HG03575 (cell line): ENCODE results near the gene FEM1C.

Experiments used
- ATAC-seq: cut with Tn5 transposase; IDR thresholded peaks from one replicate; pipeline ENCODE4 v1.9.1; 2021; ENCODE audit not compliant: unreplicated experiment, insufficient number of reproducible peaks, low FRiP score; ENCODE audit errors: extremely low read depth

The FEM1C gene

GRCh38 chr5:115544436-115545350 is at the start of gene FEM1C:
FEM1C (minus strand) TSS chr5:115544775; CDS start chr5:115543493, 1,282 bp downstream.
- ATAC-seq, result peak; percentile 87

DNA sequence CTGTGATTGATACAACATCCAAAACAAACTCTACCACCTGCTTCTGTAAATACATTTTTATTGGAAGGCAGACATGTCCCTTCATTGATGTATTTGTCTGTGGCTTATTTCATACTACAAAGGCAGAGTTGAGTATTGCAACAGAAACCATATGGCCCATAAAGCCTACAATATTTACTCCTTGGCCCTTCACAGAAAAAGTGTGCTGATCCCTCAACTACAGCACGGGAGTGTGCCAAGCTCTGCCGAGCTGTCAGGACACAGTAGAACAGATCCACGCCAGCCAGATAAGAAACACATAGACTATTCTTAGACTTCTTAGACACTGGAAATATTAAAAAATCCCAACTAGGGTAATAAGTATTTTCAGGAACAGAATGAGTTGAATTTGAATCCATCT is 44.5 kb upstream of the FEM1C start:
- ATAC-seq, result no peak

GRCh38 chr5:115588640-115589039 is 44.1 kb upstream of the FEM1C start:
- no peak for ATAC-seq

GRCh38 chr5:115586525-115587146 is 42.1 kb upstream of the FEM1C start:
- ATAC-seq, result no peak

DNA sequence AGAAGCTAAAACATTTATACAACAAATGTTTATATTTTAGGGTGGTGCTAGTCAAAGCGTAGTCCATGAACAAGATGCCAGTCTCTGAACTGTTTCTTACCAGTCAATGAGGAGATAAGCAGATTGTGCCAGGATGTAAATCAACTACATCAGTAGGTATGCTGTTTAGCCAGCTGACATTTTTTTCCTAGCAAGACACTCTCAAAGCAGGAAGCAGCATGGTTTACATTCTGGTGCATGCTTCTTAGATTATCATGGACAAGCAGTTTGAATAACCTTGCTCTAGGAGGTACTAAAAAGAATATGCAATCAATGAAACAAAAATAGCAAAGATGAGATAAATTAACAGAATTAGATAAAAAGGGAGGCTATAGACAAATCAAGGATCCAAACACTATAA is 40.7 kb upstream of the FEM1C start:
- no peak for ATAC-seq

DNA sequence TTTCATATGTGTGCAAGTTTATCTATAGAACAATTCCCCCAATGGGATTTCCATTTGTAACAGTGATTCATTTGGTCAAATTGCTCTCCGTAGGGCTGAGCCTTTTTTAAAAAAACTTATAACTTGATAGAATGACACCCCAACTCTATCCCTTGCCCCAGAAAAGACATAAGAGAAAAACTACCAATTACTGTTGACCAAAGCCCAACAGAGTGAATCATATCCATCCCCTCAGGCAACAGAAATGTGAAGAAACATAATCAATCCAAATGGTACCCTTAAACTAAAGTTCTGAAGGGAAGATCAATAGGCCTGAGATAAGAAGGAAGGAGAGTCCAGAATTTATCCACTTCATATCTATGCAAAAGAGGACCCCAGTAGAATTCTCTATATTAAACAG is 39.9 kb upstream of the FEM1C start:
- no peak for ATAC-seq

- ATAC-seq, result no peak
These were observed 38.9 kb upstream of the FEM1C start for GRCh38 chr5:115583474-115583873.

GRCh38 chr5:115580941-115581340 is 36.4 kb upstream of the FEM1C start:
- ATAC-seq, result no peak

DNA sequence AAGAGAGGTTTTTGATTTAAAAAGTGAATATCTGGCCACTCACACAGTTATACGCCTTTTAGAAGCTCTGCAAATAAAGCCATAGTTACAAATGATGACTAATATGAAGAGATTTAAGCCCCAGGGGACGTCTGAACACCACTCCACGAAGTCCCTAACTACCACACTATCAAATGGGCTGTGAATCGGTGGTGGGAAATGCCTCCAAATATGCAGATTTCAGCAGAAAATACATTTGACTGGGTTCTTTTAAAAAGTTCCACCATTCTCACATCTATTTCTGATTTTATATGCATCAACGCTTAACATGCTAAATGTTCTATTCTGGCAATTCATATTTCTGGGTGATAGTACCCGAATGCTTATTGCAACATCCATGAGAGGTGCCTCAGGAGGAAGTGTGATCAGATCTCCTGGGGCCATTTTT is 35.2 kb upstream of the FEM1C start:
- ATAC-seq, result no peak

DNA sequence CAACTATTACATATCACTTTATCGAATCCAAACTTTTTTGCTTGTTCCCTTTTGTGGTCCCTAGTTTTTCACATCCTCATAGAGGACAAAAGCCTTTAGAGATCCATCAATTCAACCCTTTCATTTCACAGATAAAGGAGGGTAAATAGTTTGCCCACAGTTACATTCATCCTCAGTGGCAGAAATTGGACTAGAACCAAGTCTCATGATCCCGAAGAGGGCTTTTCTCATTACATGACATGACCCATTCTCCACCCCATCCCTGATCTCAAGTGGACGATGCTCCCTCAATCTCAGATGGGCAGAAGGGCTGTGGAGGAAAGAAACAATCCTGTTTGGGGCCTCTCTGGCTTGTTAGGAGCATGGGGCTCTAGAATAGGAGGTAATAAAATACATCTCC is 34.6 kb upstream of the FEM1C start:
- no peak for ATAC-seq

GRCh38 chr5:115578657-115579056 is 34.1 kb upstream of the FEM1C start:
- peak; percentile 52 for ATAC-seq

- no peak for ATAC-seq
These were observed 33.2 kb upstream of the FEM1C start for GRCh38 chr5:115577741-115578140.

DNA sequence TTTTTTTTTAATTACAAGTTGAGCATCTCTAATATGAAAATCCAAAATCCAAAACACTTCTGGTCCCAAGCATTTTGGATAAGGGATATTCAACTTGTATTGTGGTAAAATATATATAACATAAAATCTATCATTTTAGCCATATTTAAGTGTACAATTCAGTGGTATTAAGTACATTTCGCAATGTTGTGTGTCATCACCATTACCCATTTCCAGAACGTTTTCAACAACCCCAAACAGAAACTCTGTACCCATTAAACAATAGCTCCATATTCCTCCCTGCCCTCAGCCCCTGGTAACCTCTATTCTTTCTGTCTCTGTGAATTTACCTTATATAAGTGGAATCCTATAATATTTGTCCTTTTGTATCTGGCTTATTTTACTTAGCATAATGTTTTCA is 32.8 kb upstream of the FEM1C start:
- ATAC-seq, result no peak

- peak; percentile 33 for ATAC-seq
These were observed 30.8 kb upstream of the FEM1C start for GRCh38 chr5:115575167-115576070.

DNA sequence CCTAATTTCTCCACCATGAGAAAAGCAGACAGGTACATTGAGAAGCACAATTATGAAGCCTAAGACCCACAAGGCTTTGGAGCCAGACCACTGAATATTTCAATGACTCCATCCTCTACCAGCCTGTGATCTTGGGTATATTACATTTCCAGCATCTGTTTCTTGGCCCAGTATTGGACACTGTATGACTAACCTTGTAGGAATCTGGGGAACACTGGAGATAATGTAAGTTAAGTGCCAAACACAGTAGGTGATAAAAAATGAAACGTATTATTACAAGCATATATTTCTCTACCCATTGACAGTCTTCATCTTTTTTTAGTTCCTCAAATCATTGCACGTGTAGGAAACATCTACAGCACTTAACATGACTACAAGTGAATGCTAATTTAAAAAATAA is 28.6 kb upstream of the FEM1C start:
- ATAC-seq, result no peak

DNA sequence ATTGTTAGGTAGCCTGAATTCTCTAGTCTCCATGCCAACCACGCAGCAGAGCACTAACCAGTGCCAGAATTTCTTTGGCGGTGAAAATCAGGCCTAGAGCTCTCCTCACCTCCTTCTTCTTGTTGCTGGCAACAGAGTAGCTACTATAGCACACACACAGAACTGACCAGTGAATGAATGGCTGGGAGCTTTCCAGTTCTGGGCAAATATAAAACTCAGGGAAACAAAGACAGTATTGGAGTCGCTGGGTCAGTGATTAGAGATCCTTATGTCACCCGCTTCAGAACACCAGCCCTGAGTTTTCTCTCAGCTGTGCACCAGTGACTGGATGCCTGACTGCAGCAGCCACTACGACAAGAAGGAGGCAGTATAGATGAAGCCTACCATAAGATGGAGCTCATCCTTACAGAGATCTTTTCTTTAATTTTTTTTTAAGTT is 26.9 kb upstream of the FEM1C start:
- ATAC-seq, result no peak

GRCh38 chr5:115568668-115569067 is 24.1 kb upstream of the FEM1C start:
- ATAC-seq, result no peak

- ATAC-seq, result no peak
These were observed 20.7 kb upstream of the FEM1C start for GRCh38 chr5:115565233-115565632.

DNA sequence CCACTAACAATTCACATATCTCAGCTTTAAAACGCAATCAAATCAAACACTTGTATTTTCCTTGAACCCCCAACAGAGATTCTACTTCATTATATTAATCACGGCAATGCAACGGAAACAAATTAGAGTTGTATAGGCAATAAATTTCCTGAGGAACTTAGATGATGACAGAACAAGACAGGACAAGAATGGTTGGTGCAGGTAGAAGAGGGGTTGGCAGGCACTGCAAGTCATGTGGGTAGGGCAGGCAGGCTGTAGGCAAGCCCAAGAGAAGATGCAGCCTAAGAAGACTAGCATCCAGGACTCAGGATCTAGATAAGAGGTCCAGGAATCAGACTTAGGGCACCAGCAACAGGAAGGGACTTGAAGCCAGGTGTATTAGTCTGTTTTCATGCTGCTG is 16.6 kb upstream of the FEM1C start:
- ATAC-seq, result no peak
